Jurkat, Clone E6-1 (cell line): ENCODE data around the gene NFKBIL1.
"Not testable (repeated sequence)": the region's sequence is repeated elsewhere in the genome, so short reads cannot be mapped to it uniquely, and the experiment has no call there.

ENCODE experiments used
- DNase-seq: peaks from one replicate; pipeline ENCODE4 v3.0.0-alpha.2; 2011; ENCODE audit warnings: low read depth, low spot score
- H3K4me3 ChIP-seq: 2 replicates; pipeline ENCODE4 v1.5.1; 2011; ENCODE audit warnings: mild to moderate bottlenecking, low read length, control low read depth, moderate library complexity

The NFKBIL1 gene

DNA sequence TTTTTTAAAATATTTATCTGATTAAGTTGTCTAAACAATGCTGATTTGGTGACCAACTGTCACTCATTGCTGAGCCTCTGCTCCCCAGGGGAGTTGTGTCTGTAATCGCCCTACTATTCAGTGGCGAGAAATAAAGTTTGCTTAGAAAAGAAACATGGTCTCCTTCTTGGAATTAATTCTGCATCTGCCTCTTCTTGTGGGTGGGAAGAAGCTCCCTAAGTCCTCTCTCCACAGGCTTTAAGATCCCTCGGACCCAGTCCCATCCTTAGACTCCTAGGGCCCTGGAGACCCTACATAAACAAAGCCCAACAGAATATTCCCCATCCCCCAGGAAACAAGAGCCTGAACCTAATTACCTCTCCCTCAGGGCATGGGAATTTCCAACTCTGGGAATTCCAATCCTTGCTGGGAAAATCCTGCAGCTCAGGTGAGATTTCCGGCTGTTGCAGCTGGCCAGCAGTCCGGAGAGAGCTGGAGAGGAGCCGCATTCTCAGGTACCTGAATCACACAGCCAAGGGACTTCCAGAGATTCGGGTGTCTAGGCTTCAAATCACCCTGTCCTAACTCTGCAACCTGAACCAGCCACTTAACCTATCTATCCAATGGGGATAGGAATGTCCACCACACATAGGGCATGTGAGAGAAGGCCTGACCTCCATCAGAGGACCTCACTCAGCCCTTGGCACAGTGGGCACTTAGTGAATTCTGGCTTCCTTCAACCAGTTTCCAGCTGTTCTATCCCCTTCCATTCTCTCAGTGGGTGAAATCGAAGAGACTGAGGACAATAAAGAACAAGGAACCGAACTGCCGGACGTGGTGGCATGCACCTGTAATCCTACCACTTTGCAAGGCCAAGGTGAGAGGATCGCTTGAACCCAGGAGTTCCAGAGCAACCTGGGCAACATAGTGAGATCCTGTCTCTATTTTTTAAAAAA is 31.0 kb downstream of the NFKBIL1 start:
- DNase-seq: no peak
- no peak overlapping the region for H3K4me3 ChIP-seq

DNA sequence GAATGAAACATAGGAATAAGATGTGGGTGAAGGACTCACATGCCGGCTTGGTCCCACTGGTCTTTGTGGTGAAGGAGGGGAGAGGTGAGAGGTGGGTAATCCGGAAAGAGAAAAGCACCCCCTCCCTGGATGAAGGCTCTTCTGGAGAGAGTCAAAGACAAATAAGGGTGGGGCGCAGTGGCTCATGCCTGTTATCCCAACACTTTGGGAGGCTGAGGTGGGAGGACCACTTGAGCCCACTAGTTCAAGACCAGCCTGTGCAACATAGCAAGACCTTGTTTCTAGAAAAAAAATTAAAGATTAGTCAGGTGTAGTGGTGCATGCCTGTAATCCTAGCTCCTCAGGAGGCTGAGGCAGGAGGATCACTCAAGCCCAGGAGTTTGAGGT is 31.7 kb downstream of the NFKBIL1 start:
- no peak for DNase-seq
- no peak overlapping the region for H3K4me3 ChIP-seq

DNA sequence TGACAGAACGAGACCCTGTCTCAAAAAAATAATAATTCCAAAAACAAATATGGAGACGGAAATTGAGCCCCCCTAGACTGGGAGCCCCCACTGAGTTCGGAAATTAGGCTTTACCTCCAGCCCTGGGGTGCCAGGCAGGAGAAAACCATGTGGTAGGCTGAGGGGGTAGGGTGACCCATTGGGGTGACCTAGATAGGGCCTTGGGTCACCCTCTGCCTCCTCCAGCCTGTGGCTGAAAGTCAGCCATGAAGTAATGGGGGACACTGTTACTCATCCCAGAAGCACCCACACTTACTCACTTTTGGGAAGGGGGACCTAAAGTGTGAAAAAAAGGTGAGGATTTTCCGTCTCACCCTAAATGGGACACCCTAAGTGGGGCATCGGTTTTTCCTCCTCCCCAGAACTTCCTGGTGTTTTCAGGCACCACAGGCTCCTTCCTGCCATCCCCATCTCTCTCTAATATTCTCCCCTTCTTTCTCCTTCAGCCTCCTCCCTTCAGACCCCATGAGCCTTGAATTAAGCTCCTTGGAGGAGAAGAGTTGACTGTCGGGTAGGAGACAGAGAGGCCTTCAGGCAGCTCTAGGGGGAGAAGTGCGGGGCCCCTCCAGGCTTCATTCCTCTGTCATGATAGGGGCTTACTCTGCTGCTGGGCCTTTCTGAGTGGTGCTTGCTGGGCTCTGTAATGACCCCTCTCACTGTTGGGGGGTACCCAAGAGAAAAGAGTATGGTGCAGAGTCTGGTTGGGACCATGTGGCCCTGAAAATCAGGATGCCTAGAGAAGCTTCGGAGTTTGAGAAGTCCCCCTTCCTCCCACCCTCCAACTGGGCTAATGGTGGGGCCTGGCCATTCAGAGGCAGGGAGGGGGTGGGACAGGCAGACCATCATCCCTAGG is 32.4 kb downstream of the NFKBIL1 start:
- no peak overlapping the region for H3K4me3 ChIP-seq
- no peak for DNase-seq

DNA sequence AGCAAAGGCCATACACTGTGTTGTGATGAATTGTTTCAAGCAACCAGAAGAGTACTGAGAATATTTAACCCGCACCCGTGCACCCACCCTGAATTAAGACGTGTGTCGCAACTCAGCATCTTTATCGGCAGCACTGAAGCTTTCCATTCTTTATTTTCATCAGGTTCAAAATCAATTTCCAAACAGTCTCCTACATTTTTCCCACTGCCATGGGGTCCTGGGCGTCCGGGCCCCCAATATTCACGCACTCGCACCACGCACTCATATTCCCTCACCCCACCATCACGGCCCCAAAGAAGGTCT is 33.0 kb downstream of the NFKBIL1 start:
- DNase-seq: no peak
- peak overlapping the region; percentile 86 for H3K4me3 ChIP-seq

DNA sequence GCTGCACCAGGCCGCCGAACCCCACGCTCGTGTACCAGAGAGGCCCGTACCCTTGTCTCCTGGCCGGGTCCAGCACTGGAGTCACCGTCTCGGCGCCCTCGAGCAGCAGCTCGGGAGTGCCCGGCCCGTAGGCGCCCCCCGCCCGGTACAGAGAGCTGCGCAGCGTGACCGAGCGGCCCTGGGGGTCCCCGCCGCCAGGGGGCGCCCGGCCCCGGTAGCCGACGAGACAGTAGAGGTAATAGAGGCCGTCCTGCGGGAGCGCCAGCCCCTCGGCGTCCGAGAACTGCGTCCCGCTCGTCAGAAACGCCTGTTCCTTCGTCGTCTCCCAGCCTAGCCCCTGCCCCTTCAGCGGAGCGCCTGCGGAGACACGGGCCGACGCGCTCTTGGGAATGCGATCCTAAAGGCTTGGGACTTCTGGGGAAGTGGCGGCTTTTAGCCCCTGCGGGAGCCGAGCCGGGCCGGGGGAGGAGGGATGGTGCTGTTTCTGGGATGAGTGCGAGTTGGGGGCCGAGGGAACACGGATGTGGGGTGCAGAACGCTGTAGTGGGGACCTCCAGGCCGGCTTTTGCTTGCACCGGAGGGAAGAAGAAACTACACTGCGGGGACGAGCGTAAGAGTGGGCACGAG is 33.5 kb downstream of the NFKBIL1 start:
- DNase-seq: peak; percentile 67
- H3K4me3 ChIP-seq: peak overlapping the region; percentile 86

DNA sequence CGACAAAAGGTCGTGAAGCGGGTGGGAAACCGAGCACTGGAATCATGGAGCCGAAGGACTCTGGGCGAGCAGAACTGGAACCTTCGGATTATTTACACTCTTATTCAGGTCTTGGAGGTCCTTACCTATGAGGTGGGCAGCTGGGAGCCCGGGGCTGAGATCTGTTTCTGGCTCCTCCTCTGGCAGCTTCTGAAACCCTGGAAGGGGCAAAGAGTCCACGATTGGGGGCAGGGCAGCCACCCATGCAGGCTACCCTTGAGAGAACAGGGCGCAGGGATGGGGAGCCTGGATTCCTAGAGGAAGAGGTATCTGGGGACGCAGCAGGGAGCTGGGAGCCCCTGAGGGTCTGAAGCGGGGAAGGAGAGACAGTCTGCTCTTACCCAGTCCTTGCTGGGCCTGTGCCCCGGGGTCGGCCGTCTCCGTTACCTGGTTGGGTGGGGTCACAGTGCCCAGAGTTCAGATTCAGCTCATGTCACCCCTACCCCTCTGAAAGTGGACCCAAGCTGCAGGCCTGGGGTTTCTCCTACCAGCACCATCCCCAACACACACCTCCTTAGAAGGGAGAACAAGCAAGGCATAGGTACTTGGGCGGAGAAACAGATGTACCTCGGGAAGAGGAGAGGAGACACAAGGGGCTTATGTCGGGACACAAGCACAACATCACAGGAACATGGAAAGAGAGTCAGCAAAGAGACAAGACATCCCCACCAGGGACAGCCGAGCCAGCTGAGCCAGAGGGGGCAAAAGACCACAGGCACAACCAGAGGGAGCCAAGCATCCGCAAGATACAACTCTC is 34.2 kb downstream of the NFKBIL1 start:
- peak overlapping the region; percentile 86 for H3K4me3 ChIP-seq
- DNase-seq: no peak

DNA sequence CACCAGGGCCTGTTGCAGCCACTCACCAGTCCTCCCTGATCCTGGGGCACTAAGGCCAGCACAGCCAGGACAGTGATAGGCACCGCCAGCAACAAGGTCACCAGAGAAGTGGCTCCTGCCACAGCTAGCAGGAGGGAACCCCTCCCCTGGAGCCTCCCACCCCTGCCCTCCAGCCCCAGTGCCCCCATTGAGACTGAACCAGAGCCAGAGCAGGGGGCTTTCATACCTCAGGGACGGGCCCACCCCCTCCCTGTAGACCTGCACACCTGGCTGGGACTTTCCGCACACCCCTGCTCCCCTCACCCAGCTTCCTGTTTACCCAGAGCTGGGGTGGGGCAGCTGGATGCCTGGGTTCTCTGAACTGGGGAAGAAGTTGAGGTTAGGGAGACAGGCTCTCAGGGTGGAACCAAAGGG is 34.8 kb downstream of the NFKBIL1 start, which contains the start of gene LTB:
Gene LTB, minus strand, starts transcription at position 195 of the 414 bp plus-strand sequence. Its CDS starts 7 bp downstream, at position 188.
- peak; percentile 61 for DNase-seq
- H3K4me3 ChIP-seq: peak within 1 kb of the TSS; percentile 86

DNA sequence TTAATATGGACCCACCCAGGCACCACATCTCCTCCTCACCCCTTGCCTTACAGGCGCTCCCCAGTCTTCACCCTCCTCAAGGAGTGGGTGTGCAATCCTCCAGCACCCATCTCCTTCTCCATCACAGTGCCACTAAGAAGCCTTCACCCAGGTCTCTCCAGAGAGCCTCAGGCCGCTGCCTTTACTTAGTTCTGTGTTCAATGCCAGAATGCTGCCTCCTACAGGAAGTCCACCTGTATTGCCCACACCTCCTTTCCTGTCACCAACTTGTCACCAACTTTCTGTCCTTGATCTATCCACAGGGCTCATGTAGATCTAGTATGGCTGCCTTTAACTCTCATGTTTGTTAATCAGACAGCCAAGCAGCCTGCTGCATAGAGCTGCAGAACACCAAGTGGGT is 38.1 kb downstream of the NFKBIL1 start:
- DNase-seq: peak; percentile 81
- H3K4me3 ChIP-seq: no peak overlapping the region

DNA sequence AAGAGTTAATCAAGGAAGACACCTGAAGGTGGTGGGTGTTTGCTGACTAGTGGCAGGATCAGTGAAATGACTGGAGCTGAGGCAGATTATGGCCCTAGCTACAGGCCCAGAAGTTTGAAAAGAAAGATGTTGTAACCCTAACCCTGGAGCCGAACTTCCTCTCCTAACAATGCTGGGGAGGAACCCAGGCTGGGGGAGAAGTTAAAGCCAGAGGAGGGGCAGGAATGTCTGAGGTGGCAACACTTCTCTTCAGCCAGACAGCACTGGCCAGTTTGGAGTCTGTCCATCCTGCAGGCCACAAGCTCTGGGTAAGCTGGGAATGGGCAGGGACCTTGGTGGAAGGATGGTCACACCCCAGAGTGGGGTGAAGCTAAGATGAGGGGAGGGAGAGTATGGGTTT is 38.6 kb downstream of the NFKBIL1 start, which contains the start of gene LST1:
Gene LST1, plus strand, starts transcription at position 270 of the 400 bp plus-strand sequence. CDS start 1,023 bp downstream, outside the sequence.
- DNase-seq: no peak
- H3K4me3 ChIP-seq: peak within 1 kb of the TSS; percentile 2

DNA sequence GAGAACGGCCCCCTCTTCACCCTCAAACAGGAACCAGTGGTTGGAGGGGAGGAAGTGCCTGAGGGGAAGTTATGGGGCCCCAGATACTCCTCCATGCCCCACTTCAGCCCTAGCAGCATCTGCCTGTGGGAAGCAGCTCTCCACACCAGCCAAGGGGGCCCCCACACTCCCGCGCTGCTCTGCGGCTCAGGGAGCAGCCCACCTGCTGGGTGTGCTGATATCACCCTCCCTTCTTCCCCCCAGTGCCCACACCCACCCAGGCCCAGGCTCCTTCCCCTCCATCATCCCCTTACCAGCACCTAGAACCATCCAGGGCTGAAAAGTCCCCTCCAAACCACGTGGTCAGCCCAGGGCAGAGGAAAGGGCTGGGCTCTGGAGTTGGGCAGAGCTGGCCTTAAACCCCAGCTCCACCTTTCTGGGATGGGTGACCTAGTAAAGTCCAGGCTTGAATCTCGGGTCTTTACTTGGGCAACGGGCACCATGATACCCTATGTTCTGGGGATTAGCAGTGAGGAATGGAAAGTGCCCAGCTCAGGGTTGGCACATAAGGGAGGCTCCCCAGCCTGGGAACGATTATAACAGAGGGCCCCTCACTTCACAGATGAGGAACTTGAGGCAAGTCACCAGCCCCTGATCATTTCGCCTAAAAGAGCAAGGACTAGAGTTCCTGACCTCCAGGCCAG is 39.3 kb downstream of the NFKBIL1 start:
- DNase-seq: peak; percentile 84
- H3K4me3 ChIP-seq: peak overlapping the region; percentile 2

DNA sequence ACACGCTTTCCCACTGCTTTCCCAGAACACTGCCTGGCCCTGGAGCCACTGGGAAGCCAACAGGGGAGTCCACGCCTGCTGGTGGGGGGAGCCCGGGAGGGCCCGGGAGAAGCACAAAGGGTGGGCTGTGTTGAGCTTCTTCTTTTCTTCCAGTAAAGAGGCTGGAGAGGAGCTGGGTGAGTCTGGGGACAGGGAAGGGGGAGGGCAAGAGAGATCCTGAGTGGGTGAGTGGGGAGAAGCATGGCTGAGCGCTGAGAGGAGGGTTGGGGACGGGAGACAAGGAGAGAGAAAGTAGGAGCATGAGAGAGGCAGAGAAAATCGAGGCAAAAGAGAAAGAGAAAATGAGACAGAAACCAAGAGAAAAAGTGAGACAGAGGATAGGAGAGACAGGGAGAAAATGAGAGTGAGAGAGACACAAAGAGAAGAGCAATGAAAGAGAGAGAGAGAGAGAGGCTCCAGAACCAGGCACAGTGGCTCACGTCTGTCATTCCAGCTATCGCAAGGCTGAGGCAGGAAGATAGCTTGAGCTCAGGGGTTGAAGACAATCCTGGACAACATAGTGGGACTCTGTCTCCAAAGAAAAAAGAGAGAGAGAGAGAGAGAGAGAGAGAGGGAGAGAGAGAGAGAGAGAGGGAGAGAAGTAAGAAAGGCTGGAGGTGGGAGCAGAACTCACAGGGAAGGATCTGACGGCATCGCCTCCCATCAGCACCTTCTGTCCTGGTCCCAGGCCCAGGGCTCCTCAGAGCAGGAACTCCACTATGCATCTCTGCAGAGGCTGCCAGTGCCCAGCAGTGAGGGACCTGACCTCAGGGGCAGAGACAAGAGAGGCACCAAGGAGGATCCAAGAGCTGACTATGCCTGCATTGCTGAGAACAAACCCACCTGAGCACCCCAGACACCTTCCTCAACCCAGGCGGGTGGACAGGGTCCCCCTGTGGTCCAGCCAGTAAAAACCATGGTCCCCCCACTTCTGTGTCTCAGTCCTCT is 40.7 kb downstream of the NFKBIL1 start:
- DNase-seq: no peak
- no peak overlapping the region for H3K4me3 ChIP-seq

DNA sequence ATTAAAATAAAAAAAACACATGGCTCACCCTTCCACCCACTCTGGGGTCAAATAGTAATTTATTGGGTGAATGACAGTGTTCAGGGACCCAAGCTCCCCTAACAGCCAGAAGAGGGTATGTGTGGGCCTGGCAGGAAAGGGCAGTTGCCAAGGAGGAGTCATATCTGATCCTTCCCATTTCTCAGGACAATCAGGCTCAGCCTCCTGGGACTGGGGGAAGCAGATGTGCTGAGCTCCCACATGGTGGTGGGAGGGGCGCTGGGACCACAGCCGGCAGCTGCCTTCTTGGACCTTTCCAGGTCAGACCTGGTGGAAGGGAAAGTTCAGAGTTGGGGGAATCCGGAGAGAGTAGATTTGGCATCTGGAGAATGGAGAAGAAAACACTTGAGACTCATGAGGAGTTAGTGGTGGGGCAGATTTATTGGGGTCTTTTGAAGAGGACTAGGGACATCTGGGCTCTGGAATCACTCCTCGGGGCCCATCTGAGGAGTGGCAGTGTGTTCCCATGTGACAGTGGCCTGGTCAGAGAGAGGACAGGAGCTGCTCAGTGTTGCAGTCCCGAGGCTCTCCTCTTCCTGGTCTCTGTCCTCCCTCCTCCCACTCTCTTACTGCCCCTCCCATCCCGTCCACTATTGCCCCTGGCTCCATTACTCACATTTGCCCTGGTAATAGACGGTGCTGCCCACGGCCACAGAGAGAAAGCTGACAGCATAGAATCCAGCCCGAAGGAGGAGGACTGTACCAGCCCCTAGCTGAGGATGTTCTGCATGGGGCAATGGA is 41.7 kb downstream of the NFKBIL1 start:
- H3K4me3 ChIP-seq: no peak overlapping the region
- no peak for DNase-seq

DNA sequence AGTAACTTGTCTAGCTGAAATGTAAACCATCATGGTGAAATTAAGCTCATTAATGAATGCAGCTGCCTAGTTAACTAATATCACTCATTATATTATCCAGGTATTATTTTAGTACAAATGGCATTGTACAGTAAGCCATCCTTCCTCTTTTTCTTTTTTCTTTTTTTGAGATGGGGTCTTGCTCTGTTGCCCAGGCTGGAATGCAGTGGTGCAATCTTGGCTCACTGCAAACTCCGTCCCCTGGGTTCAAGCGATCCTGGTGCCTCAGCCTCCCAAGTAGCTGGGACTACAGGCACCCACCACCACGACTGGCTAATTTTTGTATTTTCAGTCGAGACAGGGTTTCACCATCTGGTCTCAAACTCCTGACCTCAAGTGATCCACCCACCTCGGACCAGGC is 43.3 kb downstream of the NFKBIL1 start:
- H3K4me3 ChIP-seq, DNase-seq: not testable (repeated sequence)

DNA sequence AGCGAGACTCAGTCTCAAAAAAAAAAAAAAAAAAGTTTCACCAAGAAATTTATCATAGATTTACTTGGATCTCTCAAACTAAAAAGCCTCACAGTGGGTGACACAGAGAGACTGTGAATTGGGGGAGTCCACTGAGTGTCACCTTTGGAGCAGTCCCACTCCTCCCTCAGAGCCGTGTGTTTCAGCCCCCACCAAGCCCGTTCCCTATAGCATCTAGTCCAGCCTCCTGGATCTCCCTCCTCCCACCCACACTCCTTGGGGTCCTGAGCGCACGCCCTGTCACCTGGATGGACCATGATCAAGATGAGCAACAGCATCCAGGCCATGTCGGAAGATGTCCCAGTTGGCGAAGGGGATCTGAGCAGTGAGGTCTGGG is 45.0 kb downstream of the NFKBIL1 start:
- no peak overlapping the region for H3K4me3 ChIP-seq

DNA sequence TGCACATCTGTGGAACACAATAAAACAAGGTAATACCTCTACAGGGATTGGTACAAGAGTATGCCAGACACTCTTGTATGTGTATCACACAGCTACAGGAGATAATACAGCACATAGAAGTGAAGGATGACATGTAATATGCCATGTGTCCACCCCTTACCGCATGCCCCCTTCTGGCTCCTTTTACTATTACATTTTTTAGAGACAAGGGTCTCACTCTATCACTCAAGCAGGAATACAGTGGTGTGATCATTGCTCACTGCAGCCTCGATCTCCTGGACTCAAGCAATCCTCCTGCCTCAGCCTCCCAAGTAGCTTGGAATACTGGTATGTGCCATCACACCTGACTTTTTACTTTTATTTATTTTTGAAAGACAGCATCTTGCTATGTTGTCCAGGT is 49.6 kb downstream of the NFKBIL1 start:
- H3K4me3 ChIP-seq: no peak overlapping the region
- peak; percentile 79 for DNase-seq

More for the DNA sequence above, 45.0 kb downstream of the NFKBIL1 start:
- no peak for DNase-seq

DNA sequence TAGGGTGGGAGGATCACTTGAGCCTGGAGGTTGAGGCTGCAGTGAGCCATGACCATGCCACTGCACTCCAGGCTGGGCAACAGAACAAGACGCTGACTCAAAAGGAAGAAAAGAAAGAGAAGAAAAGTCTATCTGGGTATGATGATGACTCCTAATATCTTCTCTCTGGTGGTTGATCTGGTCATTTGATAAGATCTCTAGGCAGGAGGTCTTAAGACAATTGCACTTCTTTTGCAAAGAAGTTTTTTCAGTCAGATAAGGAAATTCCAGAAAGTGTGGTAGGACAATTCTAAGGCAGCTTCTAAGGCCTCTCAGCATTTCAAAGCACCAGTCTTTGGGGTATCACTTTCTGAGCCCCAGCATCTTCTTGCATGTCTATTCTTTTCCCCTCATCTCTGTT is 59.9 kb downstream of the NFKBIL1 start:
- DNase-seq: no peak
- H3K4me3 ChIP-seq: no peak overlapping the region
